HG03196 (cell line): ENCODE data around the gene FAM193B.
"Not testable (repeated sequence)": the region's sequence is repeated elsewhere in the genome, so short reads cannot be mapped to it uniquely, and the experiment has no call there.

Experiments used
- ATAC-seq: cut with Tn5 transposase; IDR thresholded peaks from one replicate; pipeline ENCODE4 v1.9.1; 2021; ENCODE audit not compliant: unreplicated experiment

FAM193B gene

DNA sequence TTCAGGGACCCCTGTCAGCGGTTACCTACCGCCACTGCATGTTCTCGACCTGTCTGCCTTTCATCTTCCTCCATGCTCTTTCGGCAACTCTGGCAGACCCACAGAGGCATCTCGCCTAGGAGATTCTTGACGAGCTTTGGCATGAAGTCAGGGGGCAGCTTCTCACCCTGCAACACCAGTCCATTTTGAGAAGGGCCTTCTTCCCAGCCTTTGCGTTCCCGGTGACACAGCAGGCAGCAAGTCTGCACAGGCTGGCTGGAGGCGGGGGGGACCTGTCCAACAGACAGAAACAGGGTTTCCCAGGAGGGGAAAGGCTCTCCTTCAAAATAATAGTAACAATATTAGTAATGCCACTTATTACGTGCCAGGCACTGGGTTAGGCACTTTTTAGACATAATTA is 15.5 kb downstream of the FAM193B start:
- ATAC-seq: no peak

GRCh38 chr5:177537389-177538361 is 16.7 kb downstream of the FAM193B start:
- no peak for ATAC-seq

DNA sequence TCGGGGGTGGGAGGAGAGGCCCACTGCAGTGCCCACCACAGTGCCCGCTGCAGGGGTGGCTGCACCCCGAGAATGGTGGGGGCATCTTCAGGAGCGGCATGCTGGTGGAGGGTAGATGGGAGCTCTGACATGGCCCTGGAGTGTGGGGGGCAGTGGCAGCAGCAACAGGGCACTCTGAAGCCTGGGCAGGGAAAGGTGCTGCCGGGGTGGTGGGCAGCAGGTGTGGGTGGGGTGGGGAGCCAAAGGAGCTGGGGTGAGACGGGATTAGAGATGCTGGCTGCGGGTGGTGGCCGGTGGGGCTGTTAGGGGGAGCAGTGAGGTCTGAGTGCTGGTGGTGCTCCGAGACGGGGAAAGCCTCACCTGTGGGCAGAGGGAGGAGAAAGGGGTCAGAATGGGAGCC is 18.0 kb downstream of the FAM193B start:
- ATAC-seq: no peak

- ATAC-seq: no peak
Observed at GRCh38 chr5:177535125-177535524, 19.2 kb downstream of the FAM193B start.

DNA sequence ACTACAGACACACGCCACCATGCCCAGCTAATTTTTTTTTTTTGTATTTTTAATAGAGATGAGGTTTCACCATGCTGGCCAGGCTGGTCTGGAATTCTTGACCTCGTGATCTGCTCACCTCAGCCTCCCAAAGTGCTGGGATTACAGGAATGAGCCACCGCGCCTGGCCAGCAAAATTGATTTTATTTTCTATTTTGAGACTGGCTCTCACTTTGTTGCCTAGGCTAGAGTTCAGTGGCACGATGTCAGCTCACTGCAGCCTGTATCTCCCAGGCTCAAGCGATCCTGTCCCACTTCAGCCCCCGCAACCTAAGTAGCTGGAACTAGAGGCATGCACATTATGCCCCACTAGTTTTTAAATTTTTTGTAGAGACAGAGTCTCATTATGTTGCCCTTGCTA is 19.9 kb downstream of the FAM193B start:
- not testable (repeated sequence) for ATAC-seq

DNA sequence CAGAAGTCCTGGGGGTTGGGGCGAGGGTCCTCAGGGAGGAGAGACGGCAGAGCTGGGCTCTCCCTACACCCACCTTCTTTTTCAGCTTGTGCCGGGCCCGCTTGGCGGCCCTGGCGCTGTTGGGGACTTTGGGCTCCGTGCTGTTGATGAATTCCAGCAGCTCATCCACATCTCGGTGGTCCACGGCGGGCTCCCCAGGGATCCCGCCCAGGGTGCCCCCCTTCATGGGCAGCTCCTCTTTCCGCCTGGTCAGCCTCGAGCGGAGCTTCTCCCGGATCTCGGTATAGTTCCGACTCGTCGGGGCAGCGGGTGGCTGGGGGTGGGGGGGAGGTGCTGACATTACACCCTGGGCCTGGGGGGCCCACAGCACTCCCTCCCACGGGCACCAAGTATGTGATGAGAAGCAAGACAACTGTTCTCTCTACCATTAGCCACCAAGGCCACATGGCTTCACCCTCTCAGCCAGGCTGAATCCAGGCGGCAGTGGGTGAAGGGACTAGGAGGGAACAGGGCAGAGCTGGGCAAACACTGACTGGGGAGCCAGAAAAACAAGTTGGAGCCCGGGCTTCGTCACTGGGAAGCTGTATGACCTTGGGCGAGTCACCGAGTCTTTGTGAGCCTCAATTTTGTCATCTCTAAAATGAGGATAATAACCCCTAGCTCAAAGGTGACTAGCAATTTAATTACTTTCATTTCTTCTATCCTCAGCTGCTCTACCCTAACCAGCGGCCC is 23.0 kb downstream of the FAM193B start:
- ATAC-seq: no peak

GRCh38 chr5:177530638-177531037 is 23.7 kb downstream of the FAM193B start:
- no peak for ATAC-seq

DNA sequence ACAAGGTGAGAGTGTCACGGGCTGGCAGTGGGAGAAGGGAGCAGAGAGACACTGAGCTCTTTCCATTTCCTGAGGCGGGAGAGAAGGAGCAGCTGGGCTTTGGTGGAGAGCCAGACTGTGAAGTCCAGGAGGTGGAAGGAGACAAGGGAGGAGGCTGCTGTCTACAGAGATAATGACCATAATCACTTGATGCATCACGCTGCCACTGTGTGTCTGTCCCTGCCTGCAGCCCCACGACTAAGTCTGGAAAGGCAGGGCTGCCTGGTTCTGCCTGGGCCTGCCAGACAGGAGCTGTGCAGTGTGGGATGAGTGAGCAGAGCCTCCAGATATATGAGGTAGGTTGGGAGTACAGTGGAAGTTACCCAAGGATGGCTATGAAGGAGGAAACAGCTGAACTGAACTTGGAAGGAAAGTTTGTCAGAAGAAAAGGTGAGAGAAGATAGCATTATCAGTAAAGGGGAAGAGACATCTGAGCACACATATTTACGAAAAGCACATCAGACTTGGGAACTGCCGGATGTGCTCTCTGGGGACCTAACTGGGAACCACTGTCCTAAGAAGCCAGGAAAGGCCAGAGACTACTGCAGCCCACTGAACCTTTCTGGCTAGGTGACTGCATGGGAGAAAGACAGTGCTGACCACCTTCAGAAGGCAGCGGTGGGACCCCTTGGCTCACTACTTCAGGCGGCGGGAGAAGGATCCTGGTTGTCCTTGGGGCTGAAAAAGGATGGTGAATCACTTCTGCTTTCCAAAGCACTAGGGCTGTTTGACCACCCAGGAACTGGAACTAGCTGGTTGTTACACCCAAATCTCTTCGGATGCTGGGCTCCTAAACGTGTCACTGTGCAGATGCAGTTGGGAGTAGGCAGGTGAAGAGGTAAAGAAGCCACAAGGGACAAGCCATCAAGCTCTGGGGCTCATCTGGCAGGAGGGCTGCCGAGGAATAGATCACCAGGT is 24.8 kb downstream of the FAM193B start:
- ATAC-seq: no peak

DNA sequence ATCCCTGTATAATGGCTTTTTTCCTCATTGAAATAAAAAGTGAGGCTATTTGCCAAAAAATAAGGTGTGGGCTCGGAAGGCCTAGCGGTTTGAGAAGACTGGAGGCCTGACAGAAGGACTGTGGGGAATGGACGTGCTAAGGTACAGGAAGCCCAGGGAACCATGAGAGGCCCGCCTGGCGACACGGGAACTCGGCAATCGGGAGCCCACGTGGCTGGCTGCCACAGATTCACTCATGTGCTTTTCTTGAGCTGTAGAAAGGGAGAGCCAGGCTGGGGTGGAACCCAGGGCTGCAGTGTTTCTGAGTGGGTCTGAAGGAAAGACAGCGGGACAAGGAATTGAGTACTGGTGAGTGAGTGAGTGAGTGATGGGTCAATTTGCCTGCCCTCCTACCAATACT is 25.7 kb downstream of the FAM193B start:
- ATAC-seq: no peak

DNA sequence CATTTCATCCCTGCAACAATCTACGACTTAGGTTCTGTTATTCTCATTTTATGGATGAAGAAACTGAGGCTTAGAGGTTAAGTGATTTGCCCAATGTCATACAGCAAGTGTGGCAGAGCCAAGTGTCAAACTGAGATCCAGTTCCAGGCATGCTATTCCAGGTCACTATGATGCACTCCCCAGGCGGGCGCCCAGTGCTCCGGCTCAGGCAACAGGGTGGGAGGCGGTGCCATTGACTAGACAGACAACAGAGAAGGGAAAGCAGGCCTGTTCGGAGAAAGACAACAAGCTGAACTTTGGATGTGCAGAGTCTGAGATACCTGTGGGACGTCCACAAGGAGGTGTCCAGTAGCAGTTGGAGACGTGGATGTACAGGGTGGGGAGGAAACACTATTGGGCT is 26.8 kb downstream of the FAM193B start:
- ATAC-seq: no peak

DNA sequence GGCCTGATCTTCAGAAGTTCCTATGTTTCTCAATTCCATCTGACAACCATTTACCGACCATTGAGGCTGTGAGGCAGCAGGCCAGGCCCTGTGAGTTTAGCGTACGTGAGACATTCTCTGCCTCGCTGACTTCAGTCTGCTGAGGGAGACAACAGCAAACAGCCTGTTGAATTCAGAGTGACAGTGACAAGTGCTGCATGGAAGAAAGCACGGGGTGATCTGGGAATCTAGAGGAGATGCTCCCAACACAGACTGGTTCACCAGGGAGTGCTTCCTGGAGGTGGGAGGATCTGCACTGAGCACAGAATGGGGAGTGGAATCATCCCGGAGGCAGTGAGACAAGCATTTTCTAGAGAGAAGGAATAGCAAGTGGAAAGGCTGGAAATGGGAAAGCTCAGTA is 27.6 kb downstream of the FAM193B start:
- no peak for ATAC-seq

GRCh38 chr5:177526191-177526590 is 28.2 kb downstream of the FAM193B start:
- no peak for ATAC-seq

- no peak for ATAC-seq
Observed at GRCh38 chr5:177524941-177525655, 29.3 kb downstream of the FAM193B start.

DNA sequence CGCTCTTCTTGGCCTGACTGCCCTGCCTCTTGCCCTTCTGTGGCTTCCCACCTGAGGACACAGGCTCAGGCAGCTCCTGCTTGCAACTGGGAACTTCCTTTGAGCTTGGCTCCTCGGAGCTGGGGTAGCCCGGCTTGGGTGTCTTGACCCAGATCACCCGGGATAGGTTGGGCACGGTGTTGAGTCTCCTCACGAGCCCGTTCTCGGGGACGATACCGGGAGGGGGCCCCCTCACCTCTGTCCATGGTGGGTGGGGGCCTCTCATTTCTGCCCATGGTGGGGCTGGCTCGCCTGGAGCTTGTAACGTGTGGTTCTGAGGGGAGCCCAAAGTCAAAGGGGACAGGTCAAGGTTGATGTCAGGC is 29.8 kb downstream of the FAM193B start:
- no peak for ATAC-seq

DNA sequence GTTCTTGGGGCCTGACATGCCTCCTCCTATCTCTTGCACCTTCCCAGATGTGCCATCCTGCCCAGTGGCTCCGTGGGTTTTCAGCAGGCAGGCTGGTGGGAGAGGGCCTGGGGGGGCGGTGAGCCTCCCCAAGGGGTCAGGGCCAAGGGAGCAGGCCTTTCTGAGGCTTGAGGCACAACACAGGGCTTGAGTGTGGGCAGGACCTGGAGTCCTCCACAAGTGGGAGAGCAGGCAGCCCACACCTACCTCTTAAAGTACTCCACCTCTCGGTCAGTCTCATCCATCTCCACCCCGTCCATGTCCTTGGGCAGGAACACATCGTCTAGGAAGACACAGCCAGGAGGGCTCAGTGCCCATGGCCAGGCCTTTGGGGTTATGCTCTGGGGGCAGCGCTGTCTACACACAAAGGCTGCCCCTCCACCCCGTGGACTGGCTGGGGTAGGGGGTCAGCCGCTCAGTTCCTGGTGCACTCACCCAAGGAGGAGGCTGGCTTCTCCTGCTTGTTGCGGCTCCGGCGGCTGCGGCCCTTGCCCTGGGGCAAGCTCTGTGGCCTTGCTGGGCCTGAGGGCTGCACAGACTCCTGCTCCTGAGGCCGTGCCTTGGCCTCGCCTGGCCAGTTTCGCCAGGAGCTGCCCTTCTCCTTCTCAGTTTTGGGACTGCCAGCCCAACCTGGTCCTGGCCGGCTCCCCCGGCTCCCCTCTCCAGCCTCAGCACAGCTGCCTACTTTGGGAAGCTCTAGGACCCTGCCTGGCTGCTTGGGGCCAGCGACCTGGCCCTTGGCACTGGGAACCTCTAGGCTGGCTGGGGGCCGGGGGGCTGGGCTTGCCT is 30.4 kb downstream of the FAM193B start:
- no peak for ATAC-seq

DNA sequence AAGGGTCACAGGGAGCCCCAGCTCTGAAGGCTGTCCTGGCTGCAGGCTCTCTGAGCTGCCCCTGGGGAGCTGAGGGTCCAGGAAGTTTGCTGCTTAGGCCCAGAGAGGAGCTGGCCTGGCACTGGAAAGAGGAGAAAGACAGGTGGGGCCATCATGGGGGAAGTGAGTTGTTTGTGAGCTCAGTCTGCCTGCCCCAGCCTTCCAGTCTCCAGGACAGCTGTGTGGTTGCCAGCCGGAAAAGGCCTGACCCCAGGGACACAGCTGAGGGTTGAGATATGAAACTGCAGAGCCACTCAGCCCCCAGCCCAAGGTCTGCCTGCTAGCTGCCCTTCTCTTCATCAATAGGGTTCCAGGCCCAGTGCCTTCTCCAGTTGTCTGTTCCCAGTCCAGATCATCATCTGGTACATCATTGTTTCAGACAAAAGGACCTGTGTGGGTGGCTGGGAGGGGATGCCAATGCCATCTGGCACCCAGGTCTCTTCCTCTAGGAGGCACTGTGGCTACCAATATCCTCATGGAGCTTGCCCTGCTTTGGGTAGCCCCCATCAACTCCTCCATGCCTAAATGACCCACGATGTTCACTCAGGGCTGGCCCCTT is 33.3 kb downstream of the FAM193B start:
- no peak for ATAC-seq

- no peak for ATAC-seq
Observed at GRCh38 chr5:177520271-177520670, 34.1 kb downstream of the FAM193B start.

GRCh38 chr5:177519463-177520235 is 34.7 kb downstream of the FAM193B start:
- ATAC-seq: no peak
